Measurements from ENCODE around the gene OPCML. TPM values are rescaled to one million over a fixed set of nuclear protein-coding genes. Genes with fewer than 3 reads are reported as not detected.

The OPCML gene
- total RNA-seq, 2 donors from 2014 or later: 0.04 TPM; not detected in 1

DNA sequence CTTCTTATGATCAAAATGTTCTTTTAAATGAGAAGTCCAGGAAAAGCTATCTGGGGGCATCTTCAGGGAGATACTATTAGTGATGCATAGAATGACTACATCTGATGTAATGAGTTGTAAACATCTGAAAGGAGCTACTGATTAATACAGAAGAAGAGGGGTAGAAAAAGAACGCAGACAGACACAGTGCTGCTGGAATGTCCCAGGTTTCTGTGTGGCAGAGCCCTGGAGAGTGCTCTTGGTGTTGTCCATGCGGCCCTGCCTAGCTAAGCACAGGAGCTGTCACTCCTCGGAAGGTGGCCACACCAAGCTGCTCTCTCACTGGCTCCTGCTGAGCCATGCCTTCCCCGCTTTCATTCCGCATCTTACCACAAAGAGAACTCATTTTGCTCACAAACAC, 768.8 kb downstream of the OPCML start:
- no peaks in the 10 kb centered on the region for H3K36me3 ChIP-seq
- DNase-seq (ENCODE audit: low spot score): no peak
- H3K9me3 ChIP-seq: no peaks in the 10 kb centered on the region
- no peaks in the 10 kb centered on the region for H3K4me1 ChIP-seq
- H3K4me3 ChIP-seq: no peak overlapping the region
- TF ChIP-seq, protein P1, sequence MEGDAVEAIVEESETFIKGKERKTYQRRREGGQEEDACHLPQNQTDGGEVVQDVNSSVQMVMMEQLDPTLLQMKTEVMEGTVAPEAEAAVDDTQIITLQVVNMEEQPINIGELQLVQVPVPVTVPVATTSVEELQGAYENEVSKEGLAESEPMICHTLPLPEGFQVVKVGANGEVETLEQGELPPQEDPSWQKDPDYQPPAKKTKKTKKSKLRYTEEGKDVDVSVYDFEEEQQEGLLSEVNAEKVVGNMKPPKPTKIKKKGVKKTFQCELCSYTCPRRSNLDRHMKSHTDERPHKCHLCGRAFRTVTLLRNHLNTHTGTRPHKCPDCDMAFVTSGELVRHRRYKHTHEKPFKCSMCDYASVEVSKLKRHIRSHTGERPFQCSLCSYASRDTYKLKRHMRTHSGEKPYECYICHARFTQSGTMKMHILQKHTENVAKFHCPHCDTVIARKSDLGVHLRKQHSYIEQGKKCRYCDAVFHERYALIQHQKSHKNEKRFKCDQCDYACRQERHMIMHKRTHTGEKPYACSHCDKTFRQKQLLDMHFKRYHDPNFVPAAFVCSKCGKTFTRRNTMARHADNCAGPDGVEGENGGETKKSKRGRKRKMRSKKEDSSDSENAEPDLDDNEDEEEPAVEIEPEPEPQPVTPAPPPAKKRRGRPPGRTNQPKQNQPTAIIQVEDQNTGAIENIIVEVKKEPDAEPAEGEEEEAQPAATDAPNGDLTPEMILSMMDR (IDR thresholded peaks at IDR 0.05): no peak
- no peaks in the 10 kb centered on the region for H3K27me3 ChIP-seq
- H3K27ac ChIP-seq: no peak overlapping the region

GRCh38 chr11:132755934-132756333, 776.4 kb downstream of the OPCML start:
- no peaks in the 10 kb centered on the region for H3K9me3 ChIP-seq
- TF ChIP-seq, protein P1 (IDR thresholded peaks at IDR 0.05): no peak
- H3K4me3 ChIP-seq: no peak overlapping the region
- no peaks in the 10 kb centered on the region for H3K4me1 ChIP-seq
- H3K27me3 ChIP-seq: no peaks in the 10 kb centered on the region
- H3K27ac ChIP-seq: no peak overlapping the region
- no peaks in the 10 kb centered on the region for H3K36me3 ChIP-seq
- DNase-seq (ENCODE audit: low spot score): no peak

GRCh38 chr11:132751516-132752250, 780.6 kb downstream of the OPCML start:
- Histone ChIP-seq H3K4me3 (no peak overlapping the region), H3K4me1 (no peaks in the 10 kb centered on the region), H3K27ac (no peak overlapping the region), H3K27me3 (no peaks in the 10 kb centered on the region), H3K9me3 (no peaks in the 10 kb centered on the region), H3K36me3 (no peaks in the 10 kb centered on the region)
- TF ChIP-seq, protein P1 (IDR thresholded peaks at IDR 0.05): no peak
- DNase-seq (ENCODE audit: low spot score): no peak

DNA sequence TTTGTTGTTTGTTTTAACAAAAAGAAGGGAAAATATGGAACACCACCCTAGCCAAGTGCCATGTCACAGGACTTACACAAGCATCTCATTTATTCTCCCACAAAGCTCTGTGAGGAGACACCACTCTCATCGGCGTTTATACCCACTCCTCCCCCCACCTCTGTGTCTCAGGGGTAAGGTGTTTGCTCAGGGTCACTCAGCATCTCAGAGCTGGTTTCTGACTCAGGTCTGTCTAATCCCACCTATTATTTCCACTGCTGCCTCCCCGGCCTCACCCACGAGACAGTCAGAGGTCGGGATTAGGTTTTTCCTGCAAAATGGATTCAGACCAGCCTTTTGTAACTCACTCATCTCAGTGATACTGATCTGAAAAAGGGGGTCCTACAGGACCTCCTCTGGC, 786.0 kb downstream of the OPCML start:
- H3K9me3 ChIP-seq: no peaks in the 10 kb centered on the region
- H3K4me3 ChIP-seq: no peak overlapping the region
- TF ChIP-seq, protein P1 (IDR thresholded peaks at IDR 0.05): no peak
- H3K27me3 ChIP-seq: no peaks in the 10 kb centered on the region
- DNase-seq (ENCODE audit: low spot score): no peak
- no peak overlapping the region for H3K27ac ChIP-seq
- no peaks in the 10 kb centered on the region for H3K4me1 ChIP-seq
- H3K36me3 ChIP-seq: no peaks in the 10 kb centered on the region

GRCh38 chr11:132745306-132745705, 787.0 kb downstream of the OPCML start:
- Histone ChIP-seq H3K27ac (no peak overlapping the region), H3K36me3 (no peaks in the 10 kb centered on the region)
- no peak for DNase-seq (ENCODE audit: low spot score)

More at GRCh38 chr11:132745306-132745705, 787.0 kb downstream of the OPCML start:
- H3K4me3 ChIP-seq: no peak overlapping the region
- H3K4me1 ChIP-seq: no peaks in the 10 kb centered on the region
- no peaks in the 10 kb centered on the region for H3K9me3 ChIP-seq
- H3K27me3 ChIP-seq: no peaks in the 10 kb centered on the region
- TF ChIP-seq, protein P1 (IDR thresholded peaks at IDR 0.05): no peak
